Thoracic aorta (tissue), 2 donors: ENCODE data around the gene COMMD10. TPM values are rescaled to one million over a fixed set of nuclear protein-coding genes. Genes with fewer than 3 reads are reported as not detected.

Experiments
- ATAC-seq: fragments of 150-250 bp; one replicate; pipeline ENCODE4 v1.8.0; 2017; ENCODE audit warnings: low read depth; ENCODE audit not compliant: insufficient number of reproducible peaks, low FRiP score
- DNase-seq: peaks from one replicate; pipeline ENCODE4 v3.0.0-alpha.2; 2020; ENCODE audit warnings: low spot score
- H3K27ac ChIP-seq, 2 donors: fragments of 200-600 bp; sonication (generic); 1 replicate in 1 of 2; 2 replicates in 1 of 2; pipeline ENCODE4 v1.5.1; 2016; ENCODE audit warnings: mild to moderate bottlenecking in 2 of 2, moderate library complexity in 2 of 2
- H3K27me3 ChIP-seq: fragments of 200-600 bp; sonication (generic); replicated peaks from 2 replicates; pipeline ENCODE4 v1.6.0; 2016; ENCODE audit warnings: mild to moderate bottlenecking; ENCODE audit not compliant: insufficient read depth
- H3K36me3 ChIP-seq: fragments of 200-600 bp; sonication (generic); one replicate; pipeline ENCODE4 v1.5.1; 2016
- H3K4me1 ChIP-seq, 2 donors: fragments of 200-600 bp; sonication (generic); 1 replicate in 1 of 2; 2 replicates in 1 of 2; pipeline versions ENCODE4 v1.5.1 to v1.6.0; 2016; ENCODE audit warnings: low read depth in 2 of 2, mild to moderate bottlenecking in 1 of 2; ENCODE audit not compliant: control insufficient read depth in 1 of 2
- H3K4me3 ChIP-seq: fragments of 200-600 bp; sonication (generic); 2 replicates; pipeline ENCODE4 v1.5.1; 2016; ENCODE audit warnings: mild to moderate bottlenecking
- H3K9me3 ChIP-seq: fragments of 200-600 bp; sonication (generic); 2 replicates; pipeline ENCODE4 v1.5.1; 2016
- CTCF ChIP-seq: fragments of 200-600 bp; sonication (generic); IDR thresholded peaks from one replicate; pipeline ENCODE4 v1.5.1; 2019; ENCODE audit warnings: antibody characterized with exemption
- total RNA-seq, 2 donors: library from RNA; depleted of rRNA; stranded (reverse); fragments of >200 nt; gene quantifications; one replicate each; pipeline versions ENCODE4 v1.1.0 to v1.2.3, GENCODE V29; 2016

The COMMD10 gene
- total RNA-seq, 2 donors from 2014 or later: 12.6 to 21.6 TPM

- no peak for TF ChIP-seq CTCF
- Histone ChIP-seq H3K4me3 (no peak overlapping the region), H3K27ac (no peak overlapping the region), H3K9me3 (no peaks in the 10 kb centered on the region), H3K27me3 (no peaks in the 10 kb centered on the region), H3K36me3 (no peaks in the 10 kb centered on the region), H3K4me1 (no peaks in the 10 kb centered on the region)
- no peak for ATAC-seq
- no peak for DNase-seq
These were observed 69.4 kb downstream of the COMMD10 start for GRCh38 chr5:116154252-116154651.

- ATAC-seq (no peak), DNase-seq (no peak)
- no peak for TF ChIP-seq CTCF
- no peaks in the 10 kb centered on the region for H3K4me1 ChIP-seq
- no peak overlapping the region for H3K27ac ChIP-seq
- H3K9me3 ChIP-seq: no peaks in the 10 kb centered on the region
- no peak overlapping the region for H3K4me3 ChIP-seq
- H3K36me3 ChIP-seq: no peaks in the 10 kb centered on the region
- H3K27me3 ChIP-seq: no peaks in the 10 kb centered on the region
These were observed 70.1 kb downstream of the COMMD10 start for GRCh38 chr5:116154931-116155330.

GRCh38 chr5:116157902-116158301, 73.1 kb downstream of the COMMD10 start:
- Histone ChIP-seq H3K27ac (no peak overlapping the region), H3K4me1 (no peaks in the 10 kb centered on the region), H3K9me3 (no peaks in the 10 kb centered on the region), H3K36me3 (no peaks in the 10 kb centered on the region), H3K27me3 (no peaks in the 10 kb centered on the region), H3K4me3 (no peak overlapping the region)
- no peak for DNase-seq
- no peak for TF ChIP-seq CTCF
- no peak for ATAC-seq

GRCh38 chr5:116159006-116159405, 74.2 kb downstream of the COMMD10 start:
- no peak for TF ChIP-seq CTCF
- no peak for ATAC-seq

GRCh38 chr5:116174111-116174510, 89.3 kb downstream of the COMMD10 start:
- DNase-seq: no peak
- no peak for ATAC-seq
- Histone ChIP-seq H3K27me3 (no peaks in the 10 kb centered on the region), H3K36me3 (no peaks in the 10 kb centered on the region), H3K9me3 (no peaks in the 10 kb centered on the region), H3K27ac (no peak overlapping the region), H3K4me3 (no peak overlapping the region), H3K4me1 (no peaks in the 10 kb centered on the region)
- no peak for TF ChIP-seq CTCF

More at GRCh38 chr5:116159006-116159405, 74.2 kb downstream of the COMMD10 start:
- no peaks in the 10 kb centered on the region for H3K9me3 ChIP-seq
- H3K4me1 ChIP-seq: no peaks in the 10 kb centered on the region
- DNase-seq: no peak
- H3K27ac ChIP-seq: no peak overlapping the region
- no peaks in the 10 kb centered on the region for H3K36me3 ChIP-seq
- H3K4me3 ChIP-seq: no peak overlapping the region
- H3K27me3 ChIP-seq: no peaks in the 10 kb centered on the region
